Vagina (tissue), 2 donors: ENCODE measurements around the gene LDB2.

Experiments
- POLR2A ChIP-seq, 2 donors: fragments of 450-650 bp; IDR thresholded peaks; one replicate each; pipeline ENCODE4 v1.6.1; 2017; ENCODE audit warnings: antibody characterized with exemption in 2 of 2, mild to moderate bottlenecking in 2 of 2, moderate library complexity in 2 of 2
- POLR2AphosphoS5 ChIP-seq, 2 donors: sonication (generic); formaldehyde crosslinking; IDR thresholded peaks; one replicate each; pipeline ENCODE4 v1.9.0; 2017; ENCODE audit warnings: antibody characterized with exemption in 2 of 2, mild to moderate bottlenecking in 2 of 2, low read depth in 1 of 2; ENCODE audit not compliant: insufficient read depth in 1 of 2
- TF ChIP-seq, protein P1 (sequence below), 3 experiments: fragments of 450-650 bp in 2 of 3; fragments of 200-600 bp in 1 of 3; sonication (generic) in 1 of 3; IDR thresholded peaks; one replicate each; pipeline ENCODE4 v1.5.1; 2017 to 2019; ENCODE audit warnings: antibody characterized with exemption in 3 of 3, mild to moderate bottlenecking in 2 of 3, moderate library complexity in 2 of 3

DNA sequence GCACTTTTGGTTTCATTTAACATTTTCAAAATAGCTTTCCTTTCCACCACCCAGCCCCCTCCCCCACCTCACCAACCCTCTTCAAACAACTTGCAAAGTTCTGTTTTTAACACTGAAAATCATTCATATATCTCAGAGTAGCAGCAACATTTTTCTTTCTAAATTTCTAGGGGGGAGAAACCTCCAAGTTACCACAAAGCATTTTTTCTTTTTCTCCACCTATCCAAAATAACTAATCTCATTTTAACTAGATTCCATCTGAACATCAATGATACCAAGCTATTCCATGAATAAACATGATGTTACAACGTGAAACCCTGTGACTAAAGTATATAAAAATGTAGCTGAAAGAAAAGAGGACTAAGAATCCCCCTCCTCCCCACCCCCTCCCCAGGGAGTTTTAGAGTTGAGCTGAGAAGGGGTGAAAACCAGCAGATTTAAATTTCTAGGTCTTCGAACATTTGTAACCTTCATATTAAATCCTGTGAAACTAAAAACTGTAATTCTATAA, 5.2 kb downstream of the LDB2 start:
- TF ChIP-seq, protein P1, sequence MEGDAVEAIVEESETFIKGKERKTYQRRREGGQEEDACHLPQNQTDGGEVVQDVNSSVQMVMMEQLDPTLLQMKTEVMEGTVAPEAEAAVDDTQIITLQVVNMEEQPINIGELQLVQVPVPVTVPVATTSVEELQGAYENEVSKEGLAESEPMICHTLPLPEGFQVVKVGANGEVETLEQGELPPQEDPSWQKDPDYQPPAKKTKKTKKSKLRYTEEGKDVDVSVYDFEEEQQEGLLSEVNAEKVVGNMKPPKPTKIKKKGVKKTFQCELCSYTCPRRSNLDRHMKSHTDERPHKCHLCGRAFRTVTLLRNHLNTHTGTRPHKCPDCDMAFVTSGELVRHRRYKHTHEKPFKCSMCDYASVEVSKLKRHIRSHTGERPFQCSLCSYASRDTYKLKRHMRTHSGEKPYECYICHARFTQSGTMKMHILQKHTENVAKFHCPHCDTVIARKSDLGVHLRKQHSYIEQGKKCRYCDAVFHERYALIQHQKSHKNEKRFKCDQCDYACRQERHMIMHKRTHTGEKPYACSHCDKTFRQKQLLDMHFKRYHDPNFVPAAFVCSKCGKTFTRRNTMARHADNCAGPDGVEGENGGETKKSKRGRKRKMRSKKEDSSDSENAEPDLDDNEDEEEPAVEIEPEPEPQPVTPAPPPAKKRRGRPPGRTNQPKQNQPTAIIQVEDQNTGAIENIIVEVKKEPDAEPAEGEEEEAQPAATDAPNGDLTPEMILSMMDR (IDR thresholded peaks at IDR 0.05): no peak
- TF ChIP-seq POLR2A (IDR thresholded peaks at IDR 0.05) (no peak), POLR2AphosphoS5 (IDR thresholded peaks at IDR 0.05; ENCODE audit: insufficient read depth in 1 of 2, low read depth in 1 of 2) (no peak)
